ENCODE measurements around the gene OR4S2.

The OR4S2 gene

GRCh38 chr11:55634813-55635212, 13.3 kb upstream of the OR4S2 start, which contains the start of gene OR4P4:
Gene OR4P4 (plus strand): TSS chr11:55635113.
- Histone ChIP-seq H2AFZ (ENCODE audit: low read length) (no peak within 1 kb of the TSS), H3K36me3 (replicated peaks; ENCODE audit: insufficient read depth, low read length) (no peaks in the 10 kb centered on the region), H3K79me2 (ENCODE audit: low read length) (no peaks in the 10 kb centered on the region), H3K9me2 (replicated peaks; ENCODE audit: insufficient read depth, low read length) (no peaks in the 10 kb centered on the region), H3K4me1 (ENCODE audit: low read length) (no peaks in the 10 kb centered on the region), H3K4me3 (ENCODE audit: low read length) (no peak within 1 kb of the TSS), H3K9me3 (replicated peaks; ENCODE audit: insufficient read depth, low read length) (no peaks in the 10 kb centered on the region; the same call in 1 of the 2 replicates), H3K4me2 (ENCODE audit: low read depth, low read length) (no peak within 1 kb of the TSS), H3K27me3 (replicated peaks; ENCODE audit: insufficient read depth, low read length) (no peaks in the 10 kb centered on the region), H3F3A (ENCODE audit: insufficient read depth, low read length) (no peaks in the 10 kb centered on the region), H4K20me1 (ENCODE audit: insufficient read depth, low read length) (no peaks in the 10 kb centered on the region), H3K27ac (ENCODE audit: low read length) (no peak within 1 kb of the TSS), H3K9ac (ENCODE audit: low read length) (no peak within 1 kb of the TSS)
- no peak for DNase-seq
- TF ChIP-seq EZH2phosphoT487 (IDR thresholded peaks at IDR 0.05; ENCODE audit: low read length) (no peak), EZH2 (optimal IDR thresholded peaks at IDR 0.05; ENCODE audit: low read depth, low read length) (no peak), CTCF (IDR thresholded peaks at IDR 0.05; ENCODE audit: low read length) (no peak)

- TF ChIP-seq EZH2 (optimal IDR thresholded peaks at IDR 0.05; ENCODE audit: low read depth, low read length) (no peak), CTCF (IDR thresholded peaks at IDR 0.05; ENCODE audit: low read length) (no peak), EZH2phosphoT487 (IDR thresholded peaks at IDR 0.05; ENCODE audit: low read length) (no peak)
Measured at GRCh38 chr11:55652560-55652959, 4.4 kb downstream of the OR4S2 start.

GRCh38 chr11:55655096-55655495, 7.0 kb downstream of the OR4S2 start:
- Histone ChIP-seq H3K79me2 (ENCODE audit: low read length) (no peaks in the 10 kb centered on the region), H3K27ac (ENCODE audit: low read length) (no peak overlapping the region), H3K4me2 (ENCODE audit: low read depth, low read length) (no peak overlapping the region), H3K9me2 (replicated peaks; ENCODE audit: insufficient read depth, low read length) (no peaks in the 10 kb centered on the region), H3K36me3 (replicated peaks; ENCODE audit: insufficient read depth, low read length) (no peaks in the 10 kb centered on the region), H3K9me3 (replicated peaks; ENCODE audit: insufficient read depth, low read length) (no peaks in the 10 kb centered on the region), H3K4me3 (ENCODE audit: low read length) (no peak overlapping the region), H2AFZ (ENCODE audit: low read length) (no peak overlapping the region), H3K27me3 (replicated peaks; ENCODE audit: insufficient read depth, low read length) (no peaks in the 10 kb centered on the region), H4K20me1 (ENCODE audit: insufficient read depth, low read length) (no peaks in the 10 kb centered on the region), H3F3A (ENCODE audit: insufficient read depth, low read length) (peaks cover 13% of the 10 kb centered on the region), H3K9ac (ENCODE audit: low read length) (no peak overlapping the region), H3K4me1 (ENCODE audit: low read length) (peaks cover 24% of the 10 kb centered on the region)
- TF ChIP-seq CTCF (IDR thresholded peaks at IDR 0.05; ENCODE audit: low read length) (no peak), EZH2phosphoT487 (IDR thresholded peaks at IDR 0.05; ENCODE audit: low read length) (no peak), EZH2 (optimal IDR thresholded peaks at IDR 0.05; ENCODE audit: low read depth, low read length) (no peak)
- DNase-seq = no peak

More at GRCh38 chr11:55652560-55652959, 4.4 kb downstream of the OR4S2 start:
- Histone ChIP-seq H3K4me1 (ENCODE audit: low read length) (peaks cover 13% of the 10 kb centered on the region), H3K79me2 (ENCODE audit: low read length) (no peaks in the 10 kb centered on the region), H3K9me3 (replicated peaks; ENCODE audit: insufficient read depth, low read length) (no peaks in the 10 kb centered on the region), H3F3A (ENCODE audit: insufficient read depth, low read length) (peaks cover under 1% of the 10 kb centered on the region), H3K36me3 (replicated peaks; ENCODE audit: insufficient read depth, low read length) (no peaks in the 10 kb centered on the region), H3K4me2 (ENCODE audit: low read depth, low read length) (0 out of 2 replicates have a peak overlapping the region, but pooled peaks have one; percentile 2), H3K4me3 (ENCODE audit: low read length) (no peak overlapping the region), H3K9me2 (replicated peaks; ENCODE audit: insufficient read depth, low read length) (no peaks in the 10 kb centered on the region), H3K27me3 (replicated peaks; ENCODE audit: insufficient read depth, low read length) (no peaks in the 10 kb centered on the region), H3K9ac (ENCODE audit: low read length) (no peak overlapping the region), H4K20me1 (ENCODE audit: insufficient read depth, low read length) (no peaks in the 10 kb centered on the region), H2AFZ (ENCODE audit: low read length) (no peak overlapping the region), H3K27ac (ENCODE audit: low read length) (no peak overlapping the region)
- no peak for DNase-seq
